ENCODE results near the gene CD80.

CD80 gene

GRCh38 chr3:119579366-119580066 lies 20.1 kb upstream of the CD80 start, which contains the start of gene ADPRH:
Gene ADPRH (plus strand): TSS chr3:119579492. CDS start chr3:119582170, 2,678 bp downstream.
- H3K4me1 ChIP-seq: peaks cover 9% of the 10 kb centered on the region
- H3K9ac ChIP-seq: no peak within 1 kb of the TSS
- TF ChIP-seq CTCF (IDR thresholded peaks at IDR 0.05): no peak
- no peaks in the 10 kb centered on the region for H3K36me3 ChIP-seq (ENCODE audit: control insufficient read depth, insufficient read depth, low read length)
- H3K27me3 ChIP-seq (ENCODE audit: control insufficient read depth, insufficient read depth, low read length): no peaks in the 10 kb centered on the region
- H3K9me3 ChIP-seq (ENCODE audit: control insufficient read depth, low read length): no peaks in the 10 kb centered on the region
- H3K4me3 ChIP-seq (ENCODE audit: low read depth, low read length): peak within 1 kb of the TSS; percentile 52
- peak within 1 kb of the TSS; percentile 93 for H3K4me2 ChIP-seq (ENCODE audit: low read length)
- H2AFZ ChIP-seq: peak within 1 kb of the TSS; percentile 94
- no peaks in the 10 kb centered on the region for H3K79me2 ChIP-seq
- H3K27ac ChIP-seq: peak within 1 kb of the TSS; percentile 85

- Histone ChIP-seq H3K4me2 (ENCODE audit: low read length) (no peak overlapping the region), H3K27me3 (ENCODE audit: control insufficient read depth, insufficient read depth, low read length) (no peaks in the 10 kb centered on the region), H2AFZ (no peak overlapping the region), H3K9ac (no peak overlapping the region), H3K36me3 (ENCODE audit: control insufficient read depth, insufficient read depth, low read length) (no peaks in the 10 kb centered on the region), H3K79me2 (no peaks in the 10 kb centered on the region), H3K9me3 (ENCODE audit: control insufficient read depth, low read length) (no peaks in the 10 kb centered on the region), H3K4me1 (peaks cover 7% of the 10 kb centered on the region), H3K27ac (no peak overlapping the region), H3K4me3 (ENCODE audit: low read depth, low read length) (no peak overlapping the region)
- no peak for TF ChIP-seq CTCF (IDR thresholded peaks at IDR 0.05)
These were observed 16.1 kb upstream of the CD80 start for GRCh38 chr3:119575507-119575906.

GRCh38 chr3:119571688-119572087 lies 12.3 kb upstream of the CD80 start:
- Histone ChIP-seq H3K9ac (no peak overlapping the region), H3K4me2 (ENCODE audit: low read length) (no peak overlapping the region), H3K4me3 (ENCODE audit: low read depth, low read length) (no peak overlapping the region), H3K4me1 (no peaks in the 10 kb centered on the region), H3K36me3 (ENCODE audit: control insufficient read depth, insufficient read depth, low read length) (no peaks in the 10 kb centered on the region), H3K79me2 (no peaks in the 10 kb centered on the region), H3K27ac (peak overlapping the region; percentile 38), H3K27me3 (ENCODE audit: control insufficient read depth, insufficient read depth, low read length) (no peaks in the 10 kb centered on the region), H3K9me3 (ENCODE audit: control insufficient read depth, low read length) (no peaks in the 10 kb centered on the region), H2AFZ (no peak overlapping the region)
- TF ChIP-seq CTCF (IDR thresholded peaks at IDR 0.05): no peak

- Histone ChIP-seq H3K4me2 (ENCODE audit: low read length) (no peak overlapping the region), H2AFZ (no peak overlapping the region), H3K79me2 (no peaks in the 10 kb centered on the region), H3K9me3 (ENCODE audit: control insufficient read depth, low read length) (no peaks in the 10 kb centered on the region), H3K4me3 (ENCODE audit: low read depth, low read length) (no peak overlapping the region), H3K27me3 (ENCODE audit: control insufficient read depth, insufficient read depth, low read length) (no peaks in the 10 kb centered on the region), H3K4me1 (no peaks in the 10 kb centered on the region), H3K27ac (peak overlapping the region; percentile 38), H3K36me3 (ENCODE audit: control insufficient read depth, insufficient read depth, low read length) (no peaks in the 10 kb centered on the region), H3K9ac (no peak overlapping the region)
- no peak for TF ChIP-seq CTCF (IDR thresholded peaks at IDR 0.05)
These were observed 11.8 kb upstream of the CD80 start for GRCh38 chr3:119571230-119571629.

GRCh38 chr3:119570229-119570628 lies 10.8 kb upstream of the CD80 start:
- no peak overlapping the region for H3K9ac ChIP-seq
- no peaks in the 10 kb centered on the region for H3K9me3 ChIP-seq (ENCODE audit: control insufficient read depth, low read length)
- H3K36me3 ChIP-seq (ENCODE audit: control insufficient read depth, insufficient read depth, low read length): no peaks in the 10 kb centered on the region
- no peak overlapping the region for H3K27ac ChIP-seq
- no peak overlapping the region for H3K4me2 ChIP-seq (ENCODE audit: low read length)
- no peak overlapping the region for H2AFZ ChIP-seq
- no peak overlapping the region for H3K4me3 ChIP-seq (ENCODE audit: low read depth, low read length)
- H3K79me2 ChIP-seq: no peaks in the 10 kb centered on the region
- H3K4me1 ChIP-seq: no peaks in the 10 kb centered on the region
- H3K27me3 ChIP-seq (ENCODE audit: control insufficient read depth, insufficient read depth, low read length): no peaks in the 10 kb centered on the region
- no peak for TF ChIP-seq CTCF (IDR thresholded peaks at IDR 0.05)
